Measurements from ENCODE around the gene TMEM143. TPM values are rescaled to one million over a fixed set of nuclear protein-coding genes. Genes with fewer than 3 reads are reported as not detected.
A peak's percentile ranks its signal among the peaks of the same experiment; 100 is the strongest.

The TMEM143 gene
- total and polyA plus RNA-seq, 2 donors (not counting 3 experiments of a cell fraction or from before 2014, with no cell fraction given) = 5.4 to 7.3 TPM

DNA sequence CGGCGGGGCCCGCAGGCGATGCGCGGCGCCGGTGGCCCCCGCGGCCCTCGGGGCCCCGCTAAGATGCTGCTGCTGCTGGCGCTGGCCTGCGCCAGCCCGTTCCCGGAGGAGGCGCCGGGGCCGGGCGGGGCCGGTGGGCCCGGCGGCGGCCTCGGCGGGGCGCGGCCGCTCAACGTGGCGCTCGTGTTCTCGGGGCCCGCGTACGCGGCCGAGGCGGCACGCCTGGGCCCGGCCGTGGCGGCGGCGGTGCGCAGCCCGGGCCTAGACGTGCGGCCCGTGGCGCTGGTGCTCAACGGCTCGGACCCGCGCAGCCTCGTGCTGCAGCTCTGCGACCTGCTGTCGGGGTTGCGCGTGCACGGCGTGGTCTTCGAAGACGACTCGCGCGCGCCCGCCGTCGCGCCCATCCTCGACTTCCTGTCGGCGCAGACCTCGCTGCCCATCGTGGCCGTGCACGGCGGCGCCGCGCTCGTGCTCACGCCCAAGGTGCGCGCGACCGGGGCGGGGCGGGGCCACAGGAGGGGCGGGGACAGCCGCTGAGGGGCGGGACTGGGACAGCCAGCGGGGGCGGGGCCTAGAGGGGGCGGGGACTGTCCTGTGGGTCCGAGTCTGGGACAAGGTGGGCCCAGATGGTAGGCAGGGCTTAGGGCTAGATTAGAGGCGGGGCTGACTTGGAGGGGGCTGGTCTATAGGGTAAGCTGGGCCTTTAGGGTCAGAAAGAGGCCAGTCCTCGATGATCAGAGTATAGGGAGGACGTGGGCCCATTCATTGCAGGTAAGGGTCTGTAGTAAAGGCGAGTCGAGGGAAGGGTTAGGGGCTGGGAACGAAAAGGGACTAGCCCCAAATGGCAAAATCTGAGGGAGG lies 34.9 kb upstream of the TMEM143 start:
- FAIRE-seq = peak; percentile 67

More for the DNA sequence above, 34.9 kb upstream of the TMEM143 start:
- H2AFZ ChIP-seq (ENCODE audit: low read depth, low read length) = peak overlapping the region; percentile 58
- DNase-seq (ENCODE audit: low read depth, low spot score) = peak; percentile 74
- H3K4me1 ChIP-seq (ENCODE audit: control insufficient read depth, extremely low read depth, insufficient read depth, low read length) = peaks cover 10% of the 10 kb centered on the region
- TF ChIP-seq POLR2AphosphoS5 (IDR thresholded peaks at IDR 0.05; ENCODE audit: insufficient read depth, low read depth, low read length) (peak; percentile 78), EZH2 (IDR thresholded peaks at IDR 0.05; ENCODE audit: borderline replicate concordance, low read depth, low read length, severe bottlenecking) (no peak), FOS (IDR thresholded peaks at IDR 0.05; ENCODE audit: borderline replicate concordance, insufficient read depth, low read length) (no peak), POLR2A (IDR thresholded peaks at IDR 0.05; ENCODE audit: low read depth, low read length) (no peak), GATA2 (IDR thresholded peaks at IDR 0.05; ENCODE audit: insufficient read depth, insufficient read length, low read depth, low read length) (no peak), JUN (IDR thresholded peaks at IDR 0.05; ENCODE audit: borderline replicate concordance, insufficient read depth, insufficient read length, low read depth) (no peak), MYC (IDR thresholded peaks at IDR 0.05; ENCODE audit: low read depth, low read length) (no peak)
- TF ChIP-seq, protein P1, sequence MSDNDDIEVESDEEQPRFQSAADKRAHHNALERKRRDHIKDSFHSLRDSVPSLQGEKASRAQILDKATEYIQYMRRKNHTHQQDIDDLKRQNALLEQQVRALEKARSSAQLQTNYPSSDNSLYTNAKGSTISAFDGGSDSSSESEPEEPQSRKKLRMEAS (IDR thresholded peaks at IDR 0.05; ENCODE audit: insufficient read depth, insufficient read length) = peak; percentile 52
- TF ChIP-seq, protein P2, sequence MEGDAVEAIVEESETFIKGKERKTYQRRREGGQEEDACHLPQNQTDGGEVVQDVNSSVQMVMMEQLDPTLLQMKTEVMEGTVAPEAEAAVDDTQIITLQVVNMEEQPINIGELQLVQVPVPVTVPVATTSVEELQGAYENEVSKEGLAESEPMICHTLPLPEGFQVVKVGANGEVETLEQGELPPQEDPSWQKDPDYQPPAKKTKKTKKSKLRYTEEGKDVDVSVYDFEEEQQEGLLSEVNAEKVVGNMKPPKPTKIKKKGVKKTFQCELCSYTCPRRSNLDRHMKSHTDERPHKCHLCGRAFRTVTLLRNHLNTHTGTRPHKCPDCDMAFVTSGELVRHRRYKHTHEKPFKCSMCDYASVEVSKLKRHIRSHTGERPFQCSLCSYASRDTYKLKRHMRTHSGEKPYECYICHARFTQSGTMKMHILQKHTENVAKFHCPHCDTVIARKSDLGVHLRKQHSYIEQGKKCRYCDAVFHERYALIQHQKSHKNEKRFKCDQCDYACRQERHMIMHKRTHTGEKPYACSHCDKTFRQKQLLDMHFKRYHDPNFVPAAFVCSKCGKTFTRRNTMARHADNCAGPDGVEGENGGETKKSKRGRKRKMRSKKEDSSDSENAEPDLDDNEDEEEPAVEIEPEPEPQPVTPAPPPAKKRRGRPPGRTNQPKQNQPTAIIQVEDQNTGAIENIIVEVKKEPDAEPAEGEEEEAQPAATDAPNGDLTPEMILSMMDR (IDR thresholded peaks at IDR 0.05; ENCODE audit: extremely low read depth in 1 of 2, insufficient read depth in 1 of 2, low read depth in 1 of 2, low read length in 2 of 2) = no peak
- peaks cover 21 to 23% of the 10 kb centered on the region in 2 experiments for H3K27me3 ChIP-seq (ENCODE audit: control insufficient read depth in 2 of 2, insufficient read depth in 2 of 2, low read length in 2 of 2)
- ChIA-PET CTCF (no interaction called here), POLR2A (no interaction called here)
- H3K27ac ChIP-seq (ENCODE audit: insufficient read depth, low read depth, low read length) = no peak overlapping the region
- no peaks in the 10 kb centered on the region for H3K36me3 ChIP-seq (ENCODE audit: control insufficient read depth in 2 of 2, extremely low read depth in 1 of 2, insufficient read depth in 2 of 2, low read length in 2 of 2)
- H3K4me2 ChIP-seq (ENCODE audit: insufficient read depth, low read length) = peak overlapping the region; percentile 36
- H4K20me1 ChIP-seq (replicated peaks; ENCODE audit: control insufficient read depth, extremely low read depth, insufficient read depth, low read length) = no peaks in the 10 kb centered on the region
- H3K9me3 ChIP-seq (replicated peaks; ENCODE audit: control insufficient read depth, insufficient read depth, low read length) = no peaks in the 10 kb centered on the region
- intact Hi-C loops (cut with micrococcal nuclease) (loop anchor here (2.0 to 5.0 kb wide), 3 partner anchors 16 to 84 kb away; partner anchors contain the start of gene GRWD1), dilution Hi-C loops (cut with MboI; ENCODE audit: extremely low pct_ligation_motif_present, low sequenced_read_pairs) (no loop called here)
- no peaks in the 10 kb centered on the region for H3K79me2 ChIP-seq (ENCODE audit: control insufficient read depth, insufficient read depth, low read length)
- peak overlapping the region; percentile 29 to 38 (median 32) for H3K4me3 ChIP-seq (replicated peaks in 1 of 3; ENCODE audit: insufficient read depth in 1 of 3, low read depth in 1 of 3, low read length in 3 of 3)
- H3K9me1 ChIP-seq (replicated peaks; ENCODE audit: control insufficient read depth, extremely low read depth, insufficient read depth, low read length) = no peaks in the 10 kb centered on the region
- BruUV-seq (replicated peaks) = no TSS peak
- peak overlapping the region; percentile 14 for H3K9ac ChIP-seq (replicated peaks; ENCODE audit: extremely low read depth, insufficient read depth, low read length)
